Tongue (tissue), 2 donors: ENCODE results near the gene MANEAL. TPM values are rescaled to one million over a fixed set of nuclear protein-coding genes. Genes with fewer than 3 reads are reported as not detected.

ENCODE experiments used
- DNase-seq: peaks from one replicate; pipeline ENCODE4 v3.0.0-alpha.2; 2015
- total RNA-seq: library from RNA; depleted of rRNA; stranded (reverse); fragments of >200 nt; gene quantifications from one replicate; pipeline ENCODE4 v1.2.3, GENCODE V29; 2014

Gene MANEAL
- total RNA-seq, 1 donor from 2014 or later, result 4.6 TPM

- DNase-seq, result no peak
Observed at GRCh38 chr1:37828410-37829074, 34.9 kb downstream of the MANEAL start.

GRCh38 chr1:37831109-37831508 is 37.5 kb downstream of the MANEAL start:
- DNase-seq, result no peak

GRCh38 chr1:37831809-37832208 is 38.2 kb downstream of the MANEAL start:
- DNase-seq, result no peak

- no peak for DNase-seq
Observed at GRCh38 chr1:37836788-37837187, 43.1 kb downstream of the MANEAL start.

- DNase-seq, result no peak
Observed at GRCh38 chr1:37839676-37840075, 46.0 kb downstream of the MANEAL start.

- no peak for DNase-seq
Observed at GRCh38 chr1:37840711-37841110, 47.1 kb downstream of the MANEAL start.

- no peak for DNase-seq
Observed at GRCh38 chr1:37841652-37842051, 48.0 kb downstream of the MANEAL start.

- DNase-seq, result no peak
Observed at GRCh38 chr1:37844536-37844935, 50.9 kb downstream of the MANEAL start.

- DNase-seq, result no peak
Observed at GRCh38 chr1:37845049-37845646, 51.5 kb downstream of the MANEAL start.

GRCh38 chr1:37845786-37846185 is 52.1 kb downstream of the MANEAL start:
- DNase-seq, result no peak

GRCh38 chr1:37846647-37847339 is 53.1 kb downstream of the MANEAL start:
- DNase-seq, result no peak

- DNase-seq, result no peak
Observed at GRCh38 chr1:37849480-37849879, 55.8 kb downstream of the MANEAL start.

GRCh38 chr1:37850352-37850955 is 56.8 kb downstream of the MANEAL start:
- no peak for DNase-seq

Other genes starting within 250 kb of the MANEAL start
- 11.7 TPM for gene SNIP1, start 239.6 kb upstream of the MANEAL start, total RNA-seq
- 1.6 TPM for gene DNALI1, start 236.9 kb upstream of the MANEAL start, total RNA-seq
- gene GNL2, start 197.9 kb upstream of the MANEAL start, total RNA-seq, result 38.7 TPM
- 2.5 TPM for gene RSPO1, start 159.0 kb upstream of the MANEAL start, total RNA-seq
- gene CDCA8, start 101.3 kb upstream of the MANEAL start, total RNA-seq, result 5.9 TPM
- gene EPHA10, start 28.7 kb upstream of the MANEAL start, total RNA-seq, result not detected
- gene C1orf122, start 13.9 kb downstream of the MANEAL start, total RNA-seq, result 37.7 TPM
- gene YRDC, start 14.4 kb downstream of the MANEAL start, total RNA-seq, result 10.7 TPM
- gene MTF1, start 65.7 kb downstream of the MANEAL start, total RNA-seq, result 5.7 TPM
- gene INPP5B, start 153.2 kb downstream of the MANEAL start, total RNA-seq, result 19.7 TPM
- gene SF3A3, start 196.2 kb downstream of the MANEAL start, total RNA-seq, result 56.2 TPM
- 96.5 TPM for gene FHL3, start 211.7 kb downstream of the MANEAL start, total RNA-seq
- gene UTP11, start 218.9 kb downstream of the MANEAL start, total RNA-seq, result 85.3 TPM